ENCODE measurements around the gene TBC1D5.

- TF ChIP-seq CTCF (IDR thresholded peaks at IDR 0.05; ENCODE audit: low read depth, low read length, poor library complexity, severe bottlenecking) (no peak), EZH2phosphoT487 (IDR thresholded peaks at IDR 0.05; ENCODE audit: borderline replicate concordance, low read length) (no peak)
Measured at GRCh38 chr3:17664923-17665322, 77.5 kb downstream of the TBC1D5 start.
